Natural killer cell (primary cell): ENCODE measurements around the gene PPP1R10. TPM values are rescaled to one million over a fixed set of nuclear protein-coding genes. Genes with fewer than 3 reads are reported as not detected.
A peak's percentile ranks its signal among the peaks of the same experiment; 100 is the strongest.

ENCODE experiments used
- ATAC-seq, 3 donors: fragments of 150-1000 bp in 2 of 3; fragments of 200-7000 bp in 1 of 3; cut with Tn5 transposase; 1 replicate in 1 of 3; 2 replicates in 2 of 3; pipeline ENCODE4 v1.10.0; 2021; ENCODE audit warnings: mild to moderate bottlenecking in 2 of 3, moderate library complexity in 2 of 3
- DNase-seq, 2 donors: peaks; one replicate each; pipeline versions ENCODE4 v3.0.0 to v3.0.0-alpha.2; 2013 to 2021; ENCODE audit warnings: mixed read lengths in 1 of 2
- H3K27ac ChIP-seq: one replicate; pipeline ENCODE4 v1.5.1; 2013; ENCODE audit warnings: mild to moderate bottlenecking, low read length
- H3K27me3 ChIP-seq: one replicate; pipeline ENCODE4 v1.6.1; 2013; ENCODE audit warnings: low read length; ENCODE audit not compliant: control insufficient read depth, insufficient read depth
- H3K36me3 ChIP-seq: one replicate; pipeline ENCODE4 v1.6.1; 2013; ENCODE audit warnings: low read length; ENCODE audit not compliant: control insufficient read depth, insufficient read depth
- H3K4me1 ChIP-seq: one replicate; pipeline ENCODE4 v1.6.1; 2013; ENCODE audit warnings: low read length; ENCODE audit not compliant: control insufficient read depth, insufficient read depth
- H3K4me3 ChIP-seq: one replicate; pipeline ENCODE4 v1.5.1; 2013; ENCODE audit warnings: low read length
- H3K9me3 ChIP-seq: one replicate; pipeline ENCODE4 v1.6.1; 2013; ENCODE audit warnings: low read length; ENCODE audit not compliant: control insufficient read depth, insufficient read depth
- H3K27ac Mint-ChIP-seq, 2 donors: one replicate each; pipeline ENCODE4 v1.8.0; 2022; ENCODE audit warnings: mild to moderate bottlenecking in 2 of 2, mixed read lengths in 2 of 2, moderate library complexity in 1 of 2
- H3K27me3 Mint-ChIP-seq, 2 donors: one replicate each; pipeline ENCODE4 v1.8.0; 2022; ENCODE audit warnings: low read depth in 2 of 2, mixed read lengths in 2 of 2
- H3K36me3 Mint-ChIP-seq: one replicate; pipeline ENCODE4 v1.8.0; 2022; ENCODE audit warnings: mixed read lengths
- H3K4me1 Mint-ChIP-seq, 2 donors: one replicate each; pipeline ENCODE4 v1.8.0; 2022; ENCODE audit warnings: mixed read lengths in 2 of 2
- H3K4me3 Mint-ChIP-seq: one replicate; pipeline ENCODE4 v1.8.0; 2022; ENCODE audit warnings: mild to moderate bottlenecking, moderate library complexity, mixed read lengths
- H3K9me3 Mint-ChIP-seq, 2 donors: one replicate each; pipeline ENCODE4 v1.8.0; 2022; ENCODE audit warnings: mixed read lengths in 2 of 2
- CTCF ChIP-seq: fragments of 200-600 bp; IDR thresholded peaks from one replicate; pipeline ENCODE4 v1.8.0; 2022; ENCODE audit warnings: antibody characterized with exemption
- WGBS: methylation state at CpG from one replicate; pipeline ENCODE4 v1.1.7; 2013; ENCODE audit warnings: missing lambda C conversion rate; ENCODE audit not compliant: insufficient coverage; 5-methylcytosine and 5-hydroxymethylcytosine counted together
- intact Hi-C: fragments of 100-400 bp; cut with micrococcal nuclease; formaldehyde crosslinking; loops from one replicate; pipeline ENCODE4 v1.14.2; 2022
- total RNA-seq, 4 donors: library from RNA; stranded (reverse); fragments of 120-200 nt in 1 of 4; gene quantifications; one replicate each; pipeline versions ENCODE4 v1.2.3 to v1.2.4, GENCODE V29; 2013 to 2022

PPP1R10 gene
- total RNA-seq, 3 donors from 2014 or later (not counting 1 experiment from before 2014, with no cell fraction given) = 151 to 222 (median 174) TPM

GRCh38 chr6:30578051-30578450, 39.0 kb downstream of the PPP1R10 start:
- Histone ChIP-seq H3K4me1 (no peaks in the 10 kb centered on the region), H3K36me3 (peaks cover 60% of the 10 kb centered on the region), H3K9me3 (no peaks in the 10 kb centered on the region), H3K4me3 (no peak overlapping the region), H3K27me3 (no peaks in the 10 kb centered on the region), H3K27ac (no peak overlapping the region)
- 100% methylated on average over 8 of the region's 8 CpGs for WGBS
- ATAC-seq (no peak), DNase-seq (no peak)
- Mint-ChIP-seq H3K36me3 (peaks cover 17% of the 10 kb centered on the region), H3K4me3 (no peak overlapping the region), H3K9me3 (no peaks in the 10 kb centered on the region), H3K27ac (no peak overlapping the region), H3K4me1 (peaks cover 31 to 34% of the 10 kb centered on the region in 2 donors), H3K27me3 (no peaks in the 10 kb centered on the region)
- intact Hi-C loops = no loop called here
- no peak for TF ChIP-seq CTCF

DNA sequence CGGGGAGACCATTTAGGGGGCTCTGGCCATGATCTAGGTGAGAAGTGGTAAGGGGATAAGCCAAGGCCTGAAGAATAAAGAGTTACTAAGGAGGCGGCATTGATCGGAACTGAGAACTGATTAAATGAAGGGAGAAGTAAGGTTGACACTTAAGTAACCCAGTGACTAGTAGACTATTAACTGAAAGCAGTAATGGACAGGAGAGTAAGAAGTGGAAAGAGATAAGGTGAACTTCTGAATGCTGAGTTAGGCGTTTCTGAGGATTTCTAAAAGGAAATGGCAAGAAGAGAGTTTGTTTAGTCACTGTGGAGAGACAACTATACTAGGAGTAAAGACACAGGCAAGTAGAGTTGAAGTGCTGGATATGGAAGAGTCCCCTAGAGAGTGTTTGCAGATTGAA, 43.9 kb downstream of the PPP1R10 start:
- no peaks in the 10 kb centered on the region for H3K9me3 ChIP-seq
- ATAC-seq (no peak), DNase-seq (no peak)
- 60% methylated on average over 4 of the region's 4 CpGs for WGBS
- Mint-ChIP-seq H3K27me3 (no peaks in the 10 kb centered on the region), H3K36me3 (peaks cover 15% of the 10 kb centered on the region), H3K9me3 (no peaks in the 10 kb centered on the region), H3K4me3 (peak overlapping the region; percentile 45), H3K27ac (peak overlapping the region; percentile 98 to 99), H3K4me1 (peaks cover 64% of the 10 kb centered on the region in 2 donors)
- peaks cover 19% of the 10 kb centered on the region for H3K4me1 ChIP-seq
- no peak for TF ChIP-seq CTCF
- intact Hi-C loops = no loop called here
- no peak overlapping the region for H3K4me3 ChIP-seq
- H3K36me3 ChIP-seq = peaks cover 19% of the 10 kb centered on the region
- H3K27me3 ChIP-seq = no peaks in the 10 kb centered on the region
- H3K27ac ChIP-seq = no peak overlapping the region

DNA sequence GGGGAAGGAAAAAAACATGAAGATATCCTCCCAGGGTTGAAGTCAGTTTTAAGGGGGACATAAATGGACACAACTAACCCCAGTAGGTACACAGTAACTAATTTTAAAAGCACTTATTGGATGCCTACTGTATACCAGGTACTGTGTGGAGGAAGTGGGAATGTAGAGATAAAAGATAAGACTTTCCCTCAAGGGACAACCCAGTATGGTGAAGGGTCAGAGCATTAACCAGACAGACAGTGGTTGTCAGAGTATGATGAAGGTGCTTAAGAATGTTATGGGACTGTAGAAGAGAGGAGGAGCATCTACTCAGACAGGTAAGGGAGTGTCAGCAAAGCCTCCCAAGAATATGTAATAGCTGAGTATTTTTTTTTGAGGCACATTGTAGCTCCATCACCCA, 44.9 kb downstream of the PPP1R10 start:
- H3K4me3 Mint-ChIP-seq = peak overlapping the region; percentile 95
- H3K27ac Mint-ChIP-seq = peak overlapping the region; percentile 98 to 99
- H3K4me3 ChIP-seq = peak overlapping the region; percentile 72
- H3K9me3 ChIP-seq = no peaks in the 10 kb centered on the region
- H3K27me3 ChIP-seq = no peaks in the 10 kb centered on the region
- peaks cover 9% of the 10 kb centered on the region for H3K36me3 ChIP-seq
- no peak for TF ChIP-seq CTCF
- H3K9me3 Mint-ChIP-seq = no peaks in the 10 kb centered on the region
- DNase-seq (no peak), ATAC-seq (no peak)
- no peaks in the 10 kb centered on the region for H3K27me3 Mint-ChIP-seq
- intact Hi-C loops = no loop called here
- peak overlapping the region; percentile 87 for H3K27ac ChIP-seq
- H3K36me3 Mint-ChIP-seq = peaks cover 5% of the 10 kb centered on the region
- peaks cover 19% of the 10 kb centered on the region for H3K4me1 ChIP-seq
- H3K4me1 Mint-ChIP-seq = peaks cover 59 to 60% of the 10 kb centered on the region in 2 donors

- TF ChIP-seq CTCF = no peak
- intact Hi-C loops = loop anchor here (1.0 kb wide), 2 partner anchors 15 to 46 kb away; partner anchors contain the start of genes GNL1, MRPS18B and PPP1R10
- H3K27me3 ChIP-seq = no peaks in the 10 kb centered on the region
- Mint-ChIP-seq H3K4me3 (peak overlapping the region; percentile 95), H3K27ac (peak overlapping the region; percentile 98 to 99), H3K4me1 (peaks cover 54 to 55% of the 10 kb centered on the region in 2 donors), H3K9me3 (no peaks in the 10 kb centered on the region), H3K36me3 (peaks cover under 1% of the 10 kb centered on the region), H3K27me3 (no peaks in the 10 kb centered on the region)
- ATAC-seq = no peak
- peaks cover 5% of the 10 kb centered on the region for H3K36me3 ChIP-seq
- peak overlapping the region; percentile 72 for H3K4me3 ChIP-seq
- peak overlapping the region; percentile 87 for H3K27ac ChIP-seq
- no peak for DNase-seq
- peaks cover 19% of the 10 kb centered on the region for H3K4me1 ChIP-seq
- no peaks in the 10 kb centered on the region for H3K9me3 ChIP-seq
- whole genome bisulfite sequencing = 0% methylated on average over 8 of the region's 8 CpGs
These were observed 45.3 kb downstream of the PPP1R10 start for GRCh38 chr6:30571762-30572082.
